ENCODE results near the gene DTHD1.

Gene DTHD1

GRCh38 chr4:36281384-36282106 lies at the start of gene DTHD1:
TSS of gene DTHD1 (plus strand) at chr4:36281616. CDS start at chr4:36281759, 143 bp downstream.
- Histone ChIP-seq H3K36me3 (ENCODE audit: insufficient read depth, insufficient read length, low read length) (no peaks in the 10 kb centered on the region), H3K9me3 (ENCODE audit: insufficient read depth, low read length) (no peaks in the 10 kb centered on the region), H3K4me1 (ENCODE audit: insufficient read depth, insufficient read length) (no peaks in the 10 kb centered on the region), H3K9ac (ENCODE audit: insufficient read length, low read depth) (no peak within 1 kb of the TSS), H3K27me3 (ENCODE audit: insufficient read depth, insufficient read length) (no peaks in the 10 kb centered on the region), H3K4me3 (ENCODE audit: insufficient read length, low read depth) (no peak within 1 kb of the TSS)
- TF ChIP-seq YY1 (IDR thresholded peaks at IDR 0.05; ENCODE audit: insufficient read depth, insufficient read length) (no peak), SUZ12 (IDR thresholded peaks at IDR 0.05; ENCODE audit: extremely low read depth, insufficient read depth, insufficient read length) (no peak), ZNF274 (IDR thresholded peaks at IDR 0.05; ENCODE audit: low read depth, low read length) (no peak)
- DNase-seq (ENCODE audit: low read depth, low spot score) = no peak

DNA sequence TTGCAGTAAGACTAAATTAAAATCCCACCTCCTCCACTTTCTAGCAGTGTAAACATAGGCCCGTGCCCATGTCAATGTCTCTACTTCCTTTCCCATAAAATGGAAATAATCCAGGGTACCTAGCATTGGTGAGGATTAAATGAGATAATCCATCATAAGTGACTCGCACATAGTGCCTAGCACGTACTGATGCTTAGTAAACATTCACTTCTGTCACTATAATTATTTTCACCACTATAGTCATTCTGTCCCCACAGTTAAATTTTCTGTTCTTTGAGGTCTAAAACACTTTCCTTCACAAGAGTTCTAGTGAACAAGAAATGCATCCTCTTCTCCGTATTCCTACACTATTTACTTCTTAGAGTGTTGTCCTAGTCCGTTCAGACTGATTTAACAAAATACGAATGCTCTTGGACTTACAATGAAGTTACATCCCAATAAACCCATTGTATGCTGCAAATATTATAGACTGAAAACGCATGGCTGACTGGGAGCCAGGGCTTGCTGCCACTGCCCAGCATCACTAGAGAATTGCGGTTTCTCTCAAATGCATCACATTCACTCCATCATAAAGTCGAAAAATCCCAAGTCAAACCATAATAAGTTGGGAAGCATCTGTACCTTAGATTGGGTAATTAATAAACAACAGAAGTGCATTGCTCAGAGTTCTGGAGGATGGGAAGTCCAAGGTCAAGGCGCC lies 47.7 kb upstream of the DTHD1 start:
- Histone ChIP-seq H3K27me3 (ENCODE audit: insufficient read depth, insufficient read length) (no peaks in the 10 kb centered on the region), H3K9me3 (ENCODE audit: insufficient read depth, low read length) (no peaks in the 10 kb centered on the region), H3K4me3 (ENCODE audit: insufficient read length, low read depth) (no peak overlapping the region), H3K4me1 (ENCODE audit: insufficient read depth, insufficient read length) (no peaks in the 10 kb centered on the region), H3K36me3 (ENCODE audit: insufficient read depth, insufficient read length, low read length) (no peaks in the 10 kb centered on the region), H3K9ac (ENCODE audit: insufficient read length, low read depth) (no peak overlapping the region)
- no peak for DNase-seq (ENCODE audit: low read depth, low spot score)
- no peak for TF ChIP-seq ZNF274 (IDR thresholded peaks at IDR 0.05; ENCODE audit: low read depth, low read length)
- TF ChIP-seq SUZ12 (IDR thresholded peaks at IDR 0.05; ENCODE audit: extremely low read depth, insufficient read depth, insufficient read length) = no peak
- TF ChIP-seq YY1 (IDR thresholded peaks at IDR 0.05; ENCODE audit: insufficient read depth, insufficient read length) = no peak

GRCh38 chr4:36235306-36235705 lies 46.1 kb upstream of the DTHD1 start:
- no peak for TF ChIP-seq ZNF274 (IDR thresholded peaks at IDR 0.05; ENCODE audit: low read depth, low read length)
- TF ChIP-seq SUZ12 (IDR thresholded peaks at IDR 0.05; ENCODE audit: extremely low read depth, insufficient read depth, insufficient read length) = no peak
- no peak for TF ChIP-seq YY1 (IDR thresholded peaks at IDR 0.05; ENCODE audit: insufficient read depth, insufficient read length)
- Histone ChIP-seq H3K36me3 (ENCODE audit: insufficient read depth, insufficient read length, low read length) (no peaks in the 10 kb centered on the region), H3K9ac (ENCODE audit: insufficient read length, low read depth) (no peak overlapping the region), H3K9me3 (ENCODE audit: insufficient read depth, low read length) (no peaks in the 10 kb centered on the region), H3K4me3 (ENCODE audit: insufficient read length, low read depth) (no peak overlapping the region), H3K4me1 (ENCODE audit: insufficient read depth, insufficient read length) (no peaks in the 10 kb centered on the region), H3K27me3 (ENCODE audit: insufficient read depth, insufficient read length) (no peaks in the 10 kb centered on the region)
- DNase-seq (ENCODE audit: low read depth, low spot score) = no peak

GRCh38 chr4:36236159-36236558 lies 45.3 kb upstream of the DTHD1 start:
- TF ChIP-seq YY1 (IDR thresholded peaks at IDR 0.05; ENCODE audit: insufficient read depth, insufficient read length) (no peak), SUZ12 (IDR thresholded peaks at IDR 0.05; ENCODE audit: extremely low read depth, insufficient read depth, insufficient read length) (no peak), ZNF274 (IDR thresholded peaks at IDR 0.05; ENCODE audit: low read depth, low read length) (no peak)
- no peak overlapping the region for H3K9ac ChIP-seq (ENCODE audit: insufficient read length, low read depth)
- no peaks in the 10 kb centered on the region for H3K4me1 ChIP-seq (ENCODE audit: insufficient read depth, insufficient read length)
- H3K9me3 ChIP-seq (ENCODE audit: insufficient read depth, low read length) = no peaks in the 10 kb centered on the region
- H3K27me3 ChIP-seq (ENCODE audit: insufficient read depth, insufficient read length) = no peaks in the 10 kb centered on the region
- DNase-seq (ENCODE audit: low read depth, low spot score) = no peak
- H3K4me3 ChIP-seq (ENCODE audit: insufficient read length, low read depth) = no peak overlapping the region
- no peaks in the 10 kb centered on the region for H3K36me3 ChIP-seq (ENCODE audit: insufficient read depth, insufficient read length, low read length)

DNA sequence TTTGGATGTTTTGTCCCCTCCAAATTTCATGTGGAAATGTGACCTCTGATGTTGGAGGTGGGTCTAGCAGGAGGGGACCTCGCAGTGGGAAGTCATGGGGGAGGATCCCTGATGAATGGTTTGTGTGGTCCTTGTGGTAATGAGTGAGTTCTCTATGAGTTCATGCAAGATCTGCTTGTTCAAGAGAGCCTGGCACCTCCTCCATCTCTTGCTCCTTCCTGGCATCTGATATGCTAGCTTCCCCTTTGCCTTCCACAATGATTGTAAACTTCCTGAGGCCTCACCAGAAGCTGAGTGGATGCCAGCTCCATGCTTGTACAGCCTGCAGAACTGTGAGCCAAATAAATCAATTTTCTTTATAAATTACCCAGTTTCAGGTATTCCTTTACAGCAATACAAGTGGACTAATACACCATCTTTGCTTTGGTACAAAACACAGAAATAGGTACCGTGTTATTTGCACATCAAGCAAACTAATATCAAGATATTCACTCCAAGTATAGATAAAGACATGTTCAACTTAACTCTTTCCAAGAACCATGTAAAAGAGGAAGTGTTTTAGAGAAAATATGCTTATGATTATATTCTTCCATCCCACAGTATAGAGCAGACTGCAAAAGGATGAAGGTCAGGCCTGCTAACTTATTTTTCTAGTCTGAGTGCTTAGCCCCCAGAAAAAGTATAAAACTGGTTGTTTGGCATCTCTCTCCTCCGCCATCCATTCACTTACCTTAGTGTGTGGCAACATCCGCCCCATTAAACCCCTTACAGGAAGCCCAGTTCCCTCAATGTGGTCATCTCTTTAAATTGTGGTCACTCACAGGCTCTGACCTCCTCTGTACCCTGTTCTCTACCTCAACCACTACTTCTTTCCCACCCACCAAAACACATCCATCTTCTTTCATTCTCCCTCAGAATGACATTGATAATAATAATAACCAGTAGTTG lies 43.8 kb upstream of the DTHD1 start:
- H3K4me3 ChIP-seq (ENCODE audit: insufficient read length, low read depth) = no peak overlapping the region
- DNase-seq (ENCODE audit: low read depth, low spot score) = no peak
- no peaks in the 10 kb centered on the region for H3K36me3 ChIP-seq (ENCODE audit: insufficient read depth, insufficient read length, low read length)
- H3K27me3 ChIP-seq (ENCODE audit: insufficient read depth, insufficient read length) = peaks cover 5% of the 10 kb centered on the region
- H3K9ac ChIP-seq (ENCODE audit: insufficient read length, low read depth) = no peak overlapping the region
- H3K4me1 ChIP-seq (ENCODE audit: insufficient read depth, insufficient read length) = no peaks in the 10 kb centered on the region
- no peaks in the 10 kb centered on the region for H3K9me3 ChIP-seq (ENCODE audit: insufficient read depth, low read length)
- TF ChIP-seq SUZ12 (IDR thresholded peaks at IDR 0.05; ENCODE audit: extremely low read depth, insufficient read depth, insufficient read length) (no peak), YY1 (IDR thresholded peaks at IDR 0.05; ENCODE audit: insufficient read depth, insufficient read length) (no peak), ZNF274 (IDR thresholded peaks at IDR 0.05; ENCODE audit: low read depth, low read length) (no peak)

- H3K4me3 ChIP-seq (ENCODE audit: insufficient read length, low read depth) = no peak overlapping the region
- H3K27me3 ChIP-seq (ENCODE audit: insufficient read depth, insufficient read length) = peaks cover 29% of the 10 kb centered on the region
- H3K36me3 ChIP-seq (ENCODE audit: insufficient read depth, insufficient read length, low read length) = no peaks in the 10 kb centered on the region
- DNase-seq (ENCODE audit: low read depth, low spot score) = no peak
- H3K4me1 ChIP-seq (ENCODE audit: insufficient read depth, insufficient read length) = no peaks in the 10 kb centered on the region
- no peak overlapping the region for H3K9ac ChIP-seq (ENCODE audit: insufficient read length, low read depth)
- no peaks in the 10 kb centered on the region for H3K9me3 ChIP-seq (ENCODE audit: insufficient read depth, low read length)
- no peak for TF ChIP-seq YY1 (IDR thresholded peaks at IDR 0.05; ENCODE audit: insufficient read depth, insufficient read length)
- TF ChIP-seq ZNF274 (IDR thresholded peaks at IDR 0.05; ENCODE audit: low read depth, low read length) = no peak
- TF ChIP-seq SUZ12 (IDR thresholded peaks at IDR 0.05; ENCODE audit: extremely low read depth, insufficient read depth, insufficient read length) = no peak
These were observed 39.6 kb upstream of the DTHD1 start for GRCh38 chr4:36241771-36242170.

Data from NT2/D1 (cell line).